HepG2 (cell line): ENCODE measurements around the gene SETD7.

Experiments
- CTCF ChIP-seq: sonication (generic); formaldehyde crosslinking; IDR thresholded peaks from 2 replicates; pipeline ENCODE4 v1.5.0; 2020; ENCODE audit warnings: mild to moderate bottlenecking, missing genetic modification reagents, moderate library complexity
- GLI4 ChIP-seq: sonication (generic); formaldehyde crosslinking; IDR thresholded peaks from 2 replicates; pipeline ENCODE4 v1.5.1; 2020; ENCODE audit warnings: missing genetic modification reagents, mild to moderate bottlenecking, moderate library complexity, borderline replicate concordance
- PITX1 ChIP-seq: sonication (generic); formaldehyde crosslinking; IDR thresholded peaks from 2 replicates; pipeline ENCODE4 v1.5.1; 2020; ENCODE audit warnings: mild to moderate bottlenecking, missing genetic modification reagents
- PTBP1 ChIP-seq: fragments of 200-400 bp; formaldehyde crosslinking; IDR thresholded peaks from 2 replicates; pipeline ENCODE4 v1.6.1; 2018; ENCODE audit warnings: low read length, low read depth; ENCODE audit not compliant: poor library complexity, severe bottlenecking
- TOE1 ChIP-seq: sonication (generic); formaldehyde crosslinking; IDR thresholded peaks from 2 replicates; pipeline ENCODE4 v1.4.0; 2020; ENCODE audit warnings: mild to moderate bottlenecking, missing genetic modification reagents
- ZNF280B ChIP-seq: sonication (generic); formaldehyde crosslinking; IDR thresholded peaks from 2 replicates; pipeline ENCODE4 v1.5.0; 2020; ENCODE audit warnings: missing genetic modification reagents, mild to moderate bottlenecking, borderline replicate concordance
- ZSCAN20 ChIP-seq: sonication (generic); formaldehyde crosslinking; IDR thresholded peaks from 2 replicates; pipeline ENCODE4 v1.4.0; 2020; ENCODE audit warnings: missing genetic modification reagents, mild to moderate bottlenecking, borderline replicate concordance
- TF ChIP-seq, protein P1 (sequence below): sonication (generic); formaldehyde crosslinking; IDR thresholded peaks from 2 replicates; pipeline ENCODE4 v1.4.0; 2020; ENCODE audit warnings: missing genetic modification reagents, mild to moderate bottlenecking, borderline replicate concordance

DNA sequence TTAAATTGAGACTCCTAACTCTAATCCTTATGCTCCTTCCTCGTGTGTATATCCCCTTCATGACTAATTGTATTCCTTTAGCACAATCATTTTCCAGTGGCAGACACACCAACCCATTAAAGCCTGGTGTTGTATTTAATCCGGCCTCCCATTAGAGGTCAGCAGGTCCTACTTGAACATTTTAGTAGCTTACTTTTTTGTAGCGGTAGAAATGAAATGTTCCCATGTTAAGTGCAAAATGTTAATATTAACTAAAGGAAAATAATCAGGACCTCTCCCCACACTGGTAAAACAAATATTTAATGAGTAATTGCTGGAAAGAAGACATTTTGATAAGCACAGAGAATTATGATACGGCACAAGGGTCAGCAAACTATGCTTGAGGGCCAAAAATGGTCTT is 98.7 kb downstream of the SETD7 start:
- TF ChIP-seq GLI4 (CRISPR knock-in tag) (no peak), CTCF (CRISPR knock-in tag) (no peak), ZNF280B (CRISPR knock-in tag) (no peak), PITX1 (CRISPR knock-in tag) (no peak), ZSCAN20 (CRISPR knock-in tag) (no peak), TOE1 (CRISPR knock-in tag) (no peak), PTBP1 (no peak)
- TF ChIP-seq, protein P1, sequence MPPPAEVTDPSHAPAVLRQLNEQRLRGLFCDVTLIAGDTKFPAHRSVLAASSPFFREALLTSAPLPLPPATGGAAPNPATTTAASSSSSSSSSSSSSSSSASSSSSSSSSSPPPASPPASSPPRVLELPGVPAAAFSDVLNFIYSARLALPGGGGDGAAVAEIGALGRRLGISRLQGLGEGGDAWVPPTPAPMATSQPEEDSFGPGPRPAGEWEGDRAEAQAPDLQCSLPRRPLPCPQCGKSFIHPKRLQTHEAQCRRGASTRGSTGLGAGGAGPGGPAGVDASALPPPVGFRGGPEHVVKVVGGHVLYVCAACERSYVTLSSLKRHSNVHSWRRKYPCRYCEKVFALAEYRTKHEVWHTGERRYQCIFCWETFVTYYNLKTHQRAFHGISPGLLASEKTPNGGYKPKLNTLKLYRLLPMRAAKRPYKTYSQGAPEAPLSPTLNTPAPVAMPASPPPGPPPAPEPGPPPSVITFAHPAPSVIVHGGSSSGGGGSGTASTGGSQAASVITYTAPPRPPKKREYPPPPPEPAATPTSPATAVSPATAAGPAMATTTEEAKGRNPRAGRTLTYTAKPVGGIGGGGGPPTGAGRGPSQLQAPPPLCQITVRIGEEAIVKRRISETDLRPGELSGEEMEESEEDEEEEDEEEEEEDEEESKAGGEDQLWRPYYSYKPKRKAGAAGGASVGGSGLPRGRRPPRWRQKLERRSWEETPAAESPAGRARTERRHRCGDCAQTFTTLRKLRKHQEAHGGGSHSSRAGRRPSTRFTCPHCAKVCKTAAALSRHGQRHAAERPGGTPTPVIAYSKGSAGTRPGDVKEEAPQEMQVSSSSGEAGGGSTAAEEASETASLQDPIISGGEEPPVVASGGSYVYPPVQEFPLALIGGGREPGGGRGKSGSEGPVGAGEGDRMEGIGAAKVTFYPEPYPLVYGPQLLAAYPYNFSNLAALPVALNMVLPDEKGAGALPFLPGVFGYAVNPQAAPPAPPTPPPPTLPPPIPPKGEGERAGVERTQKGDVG (CRISPR knock-in tag) = no peak
